OCI-LY7 (cell line): ENCODE results near the gene VAMP4. TPM values are rescaled to one million over a fixed set of nuclear protein-coding genes. Genes with fewer than 3 reads are reported as not detected.

Experiments used
- Bru-seq: library from RNA; stranded (reverse); fragments of 400-500 nt; gene quantifications from one replicate; lab custom pipeline; 2021; lab: Mats Ljungman, UMichigan
- BruChase-seq, 2 experiments: library from RNA; stranded (reverse); fragments of 400-500 nt; gene quantifications; one replicate each; lab custom pipeline; 2021; lab: Mats Ljungman, UMichigan
- BruUV-seq: library from RNA; stranded (reverse); fragments of 400-500 nt; replicated peaks from 2 replicates; lab custom pipeline; 2021; lab: Mats Ljungman, UMichigan
- CTCF ChIA-PET: fragments of 300-600 bp; sonication (Branson Sonifier 250); formaldehyde crosslinking; loops from one replicate; lab custom pipeline; 2022; ENCODE audit warnings: antibody characterized with exemption; ENCODE audit not compliant: unreplicated experiment; lab: Charles Lee
- POLR2A ChIA-PET: fragments of 300-600 bp; sonication (Branson Sonifier 250); formaldehyde crosslinking; loops from one replicate; lab custom pipeline; 2022; ENCODE audit warnings: antibody characterized with exemption; lab: Charles Lee
- DNase-seq: peaks from one replicate; pipeline ENCODE4 v3.0.0-alpha.2; 2015; ENCODE audit warnings: low spot score
- H2AFZ ChIP-seq: fragments of 200-600 bp; sonication (generic), shearing (Covaris generic); 2 replicates; pipeline ENCODE4 v1.6.1; 2014; ENCODE audit warnings: mild to moderate bottlenecking, antibody characterized with exemption, low read length, moderate library complexity
- H3K27ac ChIP-seq: fragments of 200-600 bp; sonication (generic); 2 replicates; pipeline ENCODE4 v1.5.1; 2014; ENCODE audit warnings: mixed run types, low read depth, mild to moderate bottlenecking, moderate library complexity, low read length, inconsistent platforms; ENCODE audit not compliant: poor library complexity, severe bottlenecking
- H3K36me3 ChIP-seq: fragments of 200-600 bp; sonication (generic); 2 replicates; pipeline ENCODE4 v1.6.1; 2014; ENCODE audit warnings: mild to moderate bottlenecking, antibody characterized with exemption, low read length, moderate library complexity, mixed read lengths; ENCODE audit not compliant: insufficient read depth
- H3K4me1 ChIP-seq: fragments of 200-600 bp; sonication (generic); 2 replicates; pipeline ENCODE4 v1.5.1; 2014; ENCODE audit warnings: mild to moderate bottlenecking, low read length; ENCODE audit not compliant: insufficient read depth, poor library complexity, severe bottlenecking
- H3K4me2 ChIP-seq: fragments of 200-600 bp; sonication (generic); 2 replicates; pipeline ENCODE4 v1.6.1; 2014; ENCODE audit warnings: mild to moderate bottlenecking, low read length
- H3K4me3 ChIP-seq: fragments of 200-600 bp; sonication (generic); 2 replicates; pipeline ENCODE4 v1.5.1; 2014; ENCODE audit warnings: mild to moderate bottlenecking, low read depth, low read length; ENCODE audit not compliant: poor library complexity, severe bottlenecking
- H3K79me2 ChIP-seq: fragments of 200-600 bp; sonication (generic); 2 replicates; pipeline ENCODE4 v1.6.1; 2016; ENCODE audit warnings: low read depth, mild to moderate bottlenecking, low read length, moderate library complexity, mixed read lengths; ENCODE audit not compliant: insufficient read depth
- H3K9me2 ChIP-seq: fragments of 200-600 bp; sonication (generic); 2 replicates; pipeline ENCODE4 v1.6.1; 2016; ENCODE audit warnings: mild to moderate bottlenecking, low read length, mixed read lengths; ENCODE audit not compliant: insufficient read depth
- H3K9me3 ChIP-seq: fragments of 200-600 bp; sonication (generic); 2 replicates; pipeline ENCODE4 v1.6.1; 2014; ENCODE audit warnings: mild to moderate bottlenecking, mixed run types, low read length, mixed read lengths
- H4K20me1 ChIP-seq: fragments of 200-600 bp; sonication (generic); 2 replicates; pipeline ENCODE4 v1.6.1; 2014; ENCODE audit warnings: mild to moderate bottlenecking, antibody characterized with exemption, low read length, moderate library complexity, mixed read lengths; ENCODE audit not compliant: insufficient read depth
- EZH2phosphoT487 ChIP-seq: fragments of 200-600 bp; sonication (generic); IDR thresholded peaks from 2 replicates; pipeline ENCODE4 v1.6.1; 2018; ENCODE audit warnings: low read depth, borderline replicate concordance, mild to moderate bottlenecking, mixed run types, antibody characterized with exemption, low read length, moderate library complexity, mixed read lengths
- intact Hi-C: fragments of 100-400 bp; cut with micrococcal nuclease; formaldehyde crosslinking; loops from one replicate; pipeline ENCODE4 v1.10.0; 2022; ENCODE audit not compliant: unreplicated experiment
- long read RNA-seq: library from polyadenylated mRNA; stranded (forward); transcript quantifications from one replicate; pipeline ENCODE4 v2.0.0, GENCODE V29; 2022
- total RNA-seq, 2 experiments: library from RNA; depleted of rRNA in 1 of 2; stranded (reverse); fragments of >200 nt in 1 of 2; shearing (Covaris generic) in 1 of 2; gene quantifications; 2 replicates each; pipeline ENCODE4 v1.2.3, GENCODE V29; 2014 to 2022
- TF ChIP-seq, protein P1 (sequence below): fragments of 200-600 bp; sonication (generic); conservative IDR thresholded peaks from 2 replicates; pipeline ENCODE4 v1.5.1; 2014; ENCODE audit warnings: mild to moderate bottlenecking, antibody characterized with exemption, low read length, moderate library complexity, mixed read lengths

The VAMP4 gene
- total RNA-seq (2014; rRNA removed; shearing (Covaris generic)) (3.2 and 3.4 TPM in 2 replicates), total RNA-seq (2022) (7.7 and 14.2 TPM in 2 replicates), Bru-seq, nascent RNA (percentile 67 among the genes with signal in this experiment), BruChase-seq, experiment 1, labeled RNA remaining after a 6-hour chase (percentile 57 among the genes with signal in this experiment), BruChase-seq, experiment 2, labeled RNA remaining after a 2-hour chase (percentile 55 among the genes with signal in this experiment)
- long read RNA-seq, full-length matches to known transcripts = 30 of 45 reads
- long read RNA-seq, partial matches to known transcripts = 4 of 45 reads
- long read RNA-seq, other reads (novel, unspliced or antisense) = 11 of 45 reads

GRCh38 chr1:171741872-171742576 is at the start of gene VAMP4:
Gene VAMP4, minus strand, starts transcription at chr1:171742065. Its CDS starts 3,651 bp downstream, at chr1:171738414.
- Histone ChIP-seq H4K20me1 (no peaks in the 10 kb centered on the region), H3K9me3 (no peaks in the 10 kb centered on the region), H2AFZ (peak within 1 kb of the TSS; percentile 84), H3K4me2 (peak within 1 kb of the TSS; percentile 88), H3K27ac (peak within 1 kb of the TSS; percentile 66), H3K36me3 (peaks cover 1% of the 10 kb centered on the region), H3K9me2 (no peaks in the 10 kb centered on the region), H3K4me3 (peak within 1 kb of the TSS; percentile 85), H3K79me2 (peaks cover 12% of the 10 kb centered on the region; the same call in 1 of the 2 replicates), H3K4me1 (peaks cover 30% of the 10 kb centered on the region)
- no peak for TF ChIP-seq EZH2phosphoT487
- TF ChIP-seq, protein P1, sequence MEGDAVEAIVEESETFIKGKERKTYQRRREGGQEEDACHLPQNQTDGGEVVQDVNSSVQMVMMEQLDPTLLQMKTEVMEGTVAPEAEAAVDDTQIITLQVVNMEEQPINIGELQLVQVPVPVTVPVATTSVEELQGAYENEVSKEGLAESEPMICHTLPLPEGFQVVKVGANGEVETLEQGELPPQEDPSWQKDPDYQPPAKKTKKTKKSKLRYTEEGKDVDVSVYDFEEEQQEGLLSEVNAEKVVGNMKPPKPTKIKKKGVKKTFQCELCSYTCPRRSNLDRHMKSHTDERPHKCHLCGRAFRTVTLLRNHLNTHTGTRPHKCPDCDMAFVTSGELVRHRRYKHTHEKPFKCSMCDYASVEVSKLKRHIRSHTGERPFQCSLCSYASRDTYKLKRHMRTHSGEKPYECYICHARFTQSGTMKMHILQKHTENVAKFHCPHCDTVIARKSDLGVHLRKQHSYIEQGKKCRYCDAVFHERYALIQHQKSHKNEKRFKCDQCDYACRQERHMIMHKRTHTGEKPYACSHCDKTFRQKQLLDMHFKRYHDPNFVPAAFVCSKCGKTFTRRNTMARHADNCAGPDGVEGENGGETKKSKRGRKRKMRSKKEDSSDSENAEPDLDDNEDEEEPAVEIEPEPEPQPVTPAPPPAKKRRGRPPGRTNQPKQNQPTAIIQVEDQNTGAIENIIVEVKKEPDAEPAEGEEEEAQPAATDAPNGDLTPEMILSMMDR = no peak
- no TSS peak for BruUV-seq
- ChIA-PET POLR2A (interaction anchor here (0.9 to 4.4 kb wide), 10 partner anchors 9 to 640 kb away, joined by 3 to 53 read pairs (median 3); partner anchors contain the start of genes DNM3 and METTL13), CTCF (interaction anchor here (0.6 kb wide), 1 partner anchor 39 kb away, joined by 3 read pairs; no protein-coding TSS in a partner anchor)
- intact Hi-C loops = loop anchor here (1.0 to 5.0 kb wide), 4 partner anchors 39 to 790 kb away; partner anchors contain the start of genes METTL13, PRRC2C and SUCO
- peak; percentile 90 for DNase-seq

- H3K79me2 ChIP-seq = peaks cover 1% of the 10 kb centered on the region; the same call in 1 of the 2 replicates
- H3K9me2 ChIP-seq = no peaks in the 10 kb centered on the region
- no peak for DNase-seq
- H2AFZ ChIP-seq = no peak overlapping the region
- H4K20me1 ChIP-seq = no peaks in the 10 kb centered on the region
- ChIA-PET POLR2A (interaction anchor here (0.7 to 1.3 kb wide), 2 partner anchors 9 to 47 kb away, joined by 3 read pairs; partner anchors contain the start of gene METTL13), CTCF (no interaction called here)
- intact Hi-C loops = no loop called here
- BruUV-seq = no TSS peak
- H3K4me1 ChIP-seq = no peaks in the 10 kb centered on the region
- TF ChIP-seq, protein P1 = no peak
- no peak for TF ChIP-seq EZH2phosphoT487
- H3K27ac ChIP-seq = no peak overlapping the region
- no peaks in the 10 kb centered on the region for H3K9me3 ChIP-seq
- H3K36me3 ChIP-seq = peaks cover 100% of the 10 kb centered on the region
- no peak overlapping the region for H3K4me3 ChIP-seq
- H3K4me2 ChIP-seq = no peak overlapping the region
These were observed 48.5 kb upstream of the VAMP4 start for GRCh38 chr1:171790318-171790717.
